Lower leg skin (tissue), 3 donors: Measurements from ENCODE around the gene ENTR1.

ENCODE experiments used
- CTCF ChIP-seq, 3 donors: fragments of 450-650 bp; IDR thresholded peaks; one replicate each; pipeline ENCODE4 v1.5.1; 2016; ENCODE audit warnings: antibody characterized with exemption in 3 of 3, mild to moderate bottlenecking in 3 of 3, moderate library complexity in 2 of 3
- POLR2A ChIP-seq, 2 donors: fragments of 450-650 bp; IDR thresholded peaks; one replicate each; pipeline ENCODE4 v1.6.1; 2016 to 2017; ENCODE audit warnings: antibody characterized with exemption in 2 of 2, mild to moderate bottlenecking in 1 of 2, moderate library complexity in 1 of 2

- TF ChIP-seq CTCF (IDR thresholded peaks at IDR 0.05) (no peak), POLR2A (IDR thresholded peaks at IDR 0.05) (no peak)
Measured at GRCh38 chr9:136359774-136360718, 50.4 kb downstream of the ENTR1 start.
